Type B pancreatic cell (in vitro differentiated cells): ENCODE measurements around the gene FMNL2. TPM values are rescaled to one million over a fixed set of nuclear protein-coding genes. Genes with fewer than 3 reads are reported as not detected.
"Not testable (repeated sequence)": the region's sequence is repeated elsewhere in the genome, so short reads cannot be mapped to it uniquely, and the experiment has no call there.

Experiments used
- DNase-seq: peaks from one replicate; pipeline ENCODE4 v3.0.0; 2021; ENCODE audit warnings: mixed read lengths; ENCODE audit not compliant: unreplicated experiment; ENCODE audit errors: extremely low spot score
- H3K27ac Mint-ChIP-seq: 2 replicates; pipeline ENCODE4 v1.8.0; 2021; ENCODE audit warnings: mild to moderate bottlenecking, mixed read lengths
- H3K27me3 Mint-ChIP-seq: 2 replicates; pipeline ENCODE4 v1.8.0; 2021; ENCODE audit warnings: mixed read lengths
- H3K36me3 Mint-ChIP-seq: 2 replicates; pipeline ENCODE4 v1.8.0; 2021; ENCODE audit warnings: mixed read lengths
- H3K4me1 Mint-ChIP-seq: one replicate; pipeline ENCODE4 v1.8.0; 2021; ENCODE audit warnings: mixed read lengths; ENCODE audit not compliant: unreplicated experiment
- H3K4me3 Mint-ChIP-seq: 2 replicates; pipeline ENCODE4 v1.8.0; 2021; ENCODE audit warnings: mild to moderate bottlenecking, mixed read lengths
- H3K9me3 Mint-ChIP-seq: 2 replicates; pipeline ENCODE4 v1.8.0; 2021; ENCODE audit warnings: mixed read lengths
- total RNA-seq: library from RNA; stranded (reverse); gene quantifications from 2 replicates; pipeline ENCODE4 v1.2.1, GENCODE V29; 2021; ENCODE audit warnings: low replicate concordance
- TF ChIP-seq, protein P1 (sequence below): fragments of 200-600 bp; sonication (generic); conservative IDR thresholded peaks from 2 replicates; pipeline ENCODE4 v1.5.0; 2021; ENCODE audit warnings: antibody characterized with exemption, mild to moderate bottlenecking

FMNL2 gene
- total RNA-seq, 1 donor from 2014 or later, result 62.1 TPM

DNA sequence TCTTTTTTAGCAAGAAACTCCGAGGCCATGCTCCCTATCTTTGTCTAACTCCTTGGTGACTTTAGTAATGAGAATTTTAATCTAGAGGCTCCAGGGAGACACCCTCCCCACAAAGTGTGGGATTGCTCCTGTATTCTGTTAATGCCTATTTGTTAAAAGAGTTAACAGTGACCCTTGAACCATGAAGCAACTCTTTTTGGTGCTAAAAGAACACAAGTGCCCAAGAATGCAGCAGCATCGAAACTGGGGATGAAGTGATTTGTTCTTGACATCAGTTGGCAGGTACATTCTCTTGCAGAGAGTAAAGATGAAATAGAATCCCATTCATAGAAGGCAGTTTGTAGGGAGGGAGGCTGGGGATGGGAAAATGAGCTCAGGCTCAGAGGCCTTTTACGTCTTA lies 50.0 kb downstream of the FMNL2 start:
- no peaks in the 10 kb centered on the region for H3K27me3 Mint-ChIP-seq
- peaks cover 4% of the 10 kb centered on the region for H3K9me3 Mint-ChIP-seq
- DNase-seq, result no peak
- H3K27ac Mint-ChIP-seq, result no peak overlapping the region
- no peak overlapping the region for H3K4me3 Mint-ChIP-seq
- peaks cover 36% of the 10 kb centered on the region for H3K4me1 Mint-ChIP-seq
- TF ChIP-seq, protein P1, sequence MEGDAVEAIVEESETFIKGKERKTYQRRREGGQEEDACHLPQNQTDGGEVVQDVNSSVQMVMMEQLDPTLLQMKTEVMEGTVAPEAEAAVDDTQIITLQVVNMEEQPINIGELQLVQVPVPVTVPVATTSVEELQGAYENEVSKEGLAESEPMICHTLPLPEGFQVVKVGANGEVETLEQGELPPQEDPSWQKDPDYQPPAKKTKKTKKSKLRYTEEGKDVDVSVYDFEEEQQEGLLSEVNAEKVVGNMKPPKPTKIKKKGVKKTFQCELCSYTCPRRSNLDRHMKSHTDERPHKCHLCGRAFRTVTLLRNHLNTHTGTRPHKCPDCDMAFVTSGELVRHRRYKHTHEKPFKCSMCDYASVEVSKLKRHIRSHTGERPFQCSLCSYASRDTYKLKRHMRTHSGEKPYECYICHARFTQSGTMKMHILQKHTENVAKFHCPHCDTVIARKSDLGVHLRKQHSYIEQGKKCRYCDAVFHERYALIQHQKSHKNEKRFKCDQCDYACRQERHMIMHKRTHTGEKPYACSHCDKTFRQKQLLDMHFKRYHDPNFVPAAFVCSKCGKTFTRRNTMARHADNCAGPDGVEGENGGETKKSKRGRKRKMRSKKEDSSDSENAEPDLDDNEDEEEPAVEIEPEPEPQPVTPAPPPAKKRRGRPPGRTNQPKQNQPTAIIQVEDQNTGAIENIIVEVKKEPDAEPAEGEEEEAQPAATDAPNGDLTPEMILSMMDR, result no peak
- H3K36me3 Mint-ChIP-seq, result peaks cover 12% of the 10 kb centered on the region

DNA sequence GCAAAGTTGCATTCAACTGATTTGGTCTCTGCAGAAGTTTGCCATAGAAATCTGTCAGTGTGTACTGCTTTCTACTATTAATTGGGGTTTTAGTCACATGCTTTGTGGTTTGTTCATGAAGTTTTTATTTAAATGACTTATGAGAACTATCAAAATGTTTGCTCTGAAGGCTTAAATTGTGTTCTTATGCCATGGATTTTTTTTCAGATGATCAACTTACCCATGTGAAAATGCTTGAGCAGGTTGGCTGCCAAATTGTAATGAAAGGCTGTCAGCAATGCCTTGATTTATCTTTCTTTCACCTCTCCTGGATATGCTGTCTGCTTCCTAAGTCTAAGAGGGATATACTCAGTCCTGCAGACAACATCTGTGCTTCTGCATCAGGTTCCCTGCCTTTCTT lies 50.7 kb downstream of the FMNL2 start:
- Mint-ChIP-seq H3K4me3 (no peak overlapping the region), H3K27ac (no peak overlapping the region), H3K36me3 (peaks cover 12% of the 10 kb centered on the region), H3K9me3 (peaks cover 4% of the 10 kb centered on the region), H3K4me1 (peaks cover 36% of the 10 kb centered on the region), H3K27me3 (no peaks in the 10 kb centered on the region)
- TF ChIP-seq, protein P1, result no peak
- DNase-seq, result no peak

DNA sequence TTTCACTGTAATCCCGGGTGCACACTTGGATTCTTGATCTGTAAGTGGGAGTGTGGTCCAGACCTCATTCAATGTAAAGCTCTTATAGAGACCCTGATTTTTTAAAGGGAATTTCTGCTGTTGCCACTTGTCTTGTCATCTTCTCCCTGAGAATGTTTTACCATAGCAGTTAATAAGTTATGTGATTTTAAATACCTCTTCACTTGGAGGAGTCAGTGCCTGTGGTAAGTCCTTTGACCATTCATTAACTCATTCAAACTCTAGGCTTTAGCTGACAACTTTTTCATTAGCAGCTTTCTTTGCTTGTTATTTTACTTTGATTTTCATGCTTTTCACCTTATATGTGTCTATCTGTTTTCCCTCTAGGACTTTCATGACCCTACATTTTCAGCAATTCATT lies 51.3 kb downstream of the FMNL2 start:
- Mint-ChIP-seq H3K9me3 (peaks cover 4% of the 10 kb centered on the region), H3K4me3 (no peak overlapping the region), H3K27ac (no peak overlapping the region), H3K27me3 (no peaks in the 10 kb centered on the region), H3K36me3 (peaks cover 12% of the 10 kb centered on the region), H3K4me1 (peaks cover 34% of the 10 kb centered on the region)
- TF ChIP-seq, protein P1, result no peak
- DNase-seq, result no peak

DNA sequence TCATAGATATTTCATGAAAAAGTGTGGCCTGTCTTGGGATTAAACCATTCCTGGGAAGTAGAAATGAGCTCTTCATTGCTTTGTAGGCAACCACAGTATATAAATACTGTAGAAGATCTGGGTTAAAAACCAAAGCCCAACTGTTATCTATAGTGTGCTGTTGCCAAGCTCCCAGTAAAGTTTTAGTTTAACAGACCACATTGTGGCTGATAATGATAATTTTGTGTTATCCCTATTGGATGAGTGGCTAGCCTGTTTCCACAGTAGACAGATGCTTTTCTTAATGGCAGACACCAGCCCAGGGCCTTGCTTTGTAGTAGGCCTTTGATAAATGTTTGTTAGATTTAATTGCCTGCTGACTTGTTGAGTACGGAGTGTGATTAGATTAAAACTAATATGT lies 52.1 kb downstream of the FMNL2 start:
- no peak overlapping the region for H3K27ac Mint-ChIP-seq
- no peak for DNase-seq
- H3K27me3 Mint-ChIP-seq, result no peaks in the 10 kb centered on the region
- TF ChIP-seq, protein P1, result no peak
- peaks cover 31% of the 10 kb centered on the region for H3K4me1 Mint-ChIP-seq
- no peak overlapping the region for H3K4me3 Mint-ChIP-seq
- peaks cover 4% of the 10 kb centered on the region for H3K9me3 Mint-ChIP-seq
- H3K36me3 Mint-ChIP-seq, result peaks cover 12% of the 10 kb centered on the region

DNA sequence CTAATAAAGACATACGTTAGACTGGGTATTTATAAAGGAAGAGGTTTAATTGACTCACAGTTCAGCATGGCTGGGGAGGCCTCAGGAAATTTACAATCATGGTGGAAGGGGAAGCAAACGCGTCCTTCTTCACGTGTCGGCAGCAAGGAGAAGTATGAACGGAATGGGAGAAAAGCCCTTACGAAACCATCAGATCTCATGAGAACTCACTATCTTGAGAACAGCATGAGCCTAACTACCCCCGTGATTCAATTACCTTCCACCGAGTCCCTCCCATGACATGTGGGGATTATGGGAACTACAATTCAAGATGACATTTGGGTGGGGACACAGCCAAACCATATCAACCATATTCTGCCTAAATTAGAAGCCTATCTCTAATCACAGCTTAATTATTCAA lies 53.3 kb downstream of the FMNL2 start:
- H3K36me3 Mint-ChIP-seq, result peaks cover 12% of the 10 kb centered on the region
- H3K27ac Mint-ChIP-seq, H3K27me3 Mint-ChIP-seq, H3K4me3 Mint-ChIP-seq, H3K9me3 Mint-ChIP-seq, DNase-seq: not testable (repeated sequence)
- peaks cover 29% of the 10 kb centered on the region for H3K4me1 Mint-ChIP-seq

DNA sequence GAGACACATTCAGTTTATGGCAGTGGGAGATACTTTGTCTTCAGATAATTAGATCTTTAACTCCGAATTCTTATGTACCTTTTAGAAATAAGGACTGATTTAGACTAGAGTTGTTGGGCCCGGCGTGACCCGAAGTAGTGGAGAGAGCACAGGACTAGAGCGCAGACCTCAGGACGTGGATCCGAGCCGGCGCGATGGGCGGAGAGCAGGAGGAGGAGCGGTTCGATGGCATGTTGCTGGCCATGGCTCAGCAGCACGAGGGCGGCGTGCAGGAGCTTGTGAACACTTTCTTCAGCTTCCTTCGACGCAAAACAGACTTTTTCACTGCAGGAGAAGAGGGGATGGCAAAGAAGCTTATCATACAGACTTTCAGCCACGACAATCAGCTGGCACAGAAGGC lies 54.5 kb downstream of the FMNL2 start:
- Mint-ChIP-seq H3K27ac (no peak overlapping the region), H3K9me3 (peaks cover 4% of the 10 kb centered on the region), H3K36me3 (peaks cover 12% of the 10 kb centered on the region), H3K4me3 (no peak overlapping the region), H3K4me1 (peaks cover 39% of the 10 kb centered on the region), H3K27me3 (no peaks in the 10 kb centered on the region)
- TF ChIP-seq, protein P1, result no peak
- no peak for DNase-seq
